SIG-M5 treated with dmso at 0.1 percent for 504 hours (cell line): Measurements from ENCODE around the gene MAN1A1.

Experiments used
- DNase-seq: peaks from one replicate; lab custom pipeline; 2025; ENCODE audit not compliant: unreplicated experiment; lab: John Stamatoyannopoulos, UW

MAN1A1 gene

GRCh38 chr6:119346936-119347335 is 2.6 kb downstream of the MAN1A1 start:
- DNase-seq = no peak

- no peak for DNase-seq
Observed at GRCh38 chr6:119346450-119346849, 3.1 kb downstream of the MAN1A1 start.

- DNase-seq = no peak
Observed at GRCh38 chr6:119345114-119345513, 4.4 kb downstream of the MAN1A1 start.

GRCh38 chr6:119344306-119344705 is 5.3 kb downstream of the MAN1A1 start:
- DNase-seq = no peak

- no peak for DNase-seq
Observed at GRCh38 chr6:119343573-119344146, 5.9 kb downstream of the MAN1A1 start.

- no peak for DNase-seq
Observed at GRCh38 chr6:119343167-119343566, 6.4 kb downstream of the MAN1A1 start.

GRCh38 chr6:119342430-119342829 is 7.1 kb downstream of the MAN1A1 start:
- no peak for DNase-seq

GRCh38 chr6:119340796-119341487 is 8.6 kb downstream of the MAN1A1 start:
- no peak for DNase-seq

GRCh38 chr6:119339941-119340456 is 9.6 kb downstream of the MAN1A1 start:
- DNase-seq = peak; percentile 15

- no peak for DNase-seq
Observed at GRCh38 chr6:119337762-119338161, 11.8 kb downstream of the MAN1A1 start.

- no peak for DNase-seq
Observed at GRCh38 chr6:119337252-119337651, 12.3 kb downstream of the MAN1A1 start.

- no peak for DNase-seq
Observed at GRCh38 chr6:119334535-119335264, 14.9 kb downstream of the MAN1A1 start.

- DNase-seq = peak; percentile 16
Observed at GRCh38 chr6:119333707-119334295, 15.8 kb downstream of the MAN1A1 start.

GRCh38 chr6:119333063-119333609 is 16.4 kb downstream of the MAN1A1 start:
- no peak for DNase-seq

GRCh38 chr6:119331663-119332286 is 17.8 kb downstream of the MAN1A1 start:
- DNase-seq = no peak

- DNase-seq = no peak
Observed at GRCh38 chr6:119330520-119331113, 18.9 kb downstream of the MAN1A1 start.

GRCh38 chr6:119329794-119330180 is 19.8 kb downstream of the MAN1A1 start:
- no peak for DNase-seq

GRCh38 chr6:119328892-119329793 is 20.4 kb downstream of the MAN1A1 start:
- DNase-seq = no peak

GRCh38 chr6:119328254-119328653 is 21.3 kb downstream of the MAN1A1 start:
- DNase-seq = no peak
